Activated CD8-positive, alpha-beta T cell treated with anti-CD3 and anti-CD28 coated beads for 36 hours (primary cell): Measurements from ENCODE around the gene SLF1. TPM values are rescaled to one million over a fixed set of nuclear protein-coding genes. Genes with fewer than 3 reads are reported as not detected.

Source experiments
- ATAC-seq: fragments of 200-7000 bp; cut with Tn5 transposase; one replicate; pipeline ENCODE4 v1.10.0; 2021; ENCODE audit warnings: mild to moderate bottlenecking, moderate library complexity
- CTCF ChIA-PET: fragments of 350-600 bp; sonication (Branson Sonifier 250); formaldehyde crosslinking; loops from one replicate; lab custom pipeline; 2021; ENCODE audit warnings: antibody characterized with exemption; lab: Charles Lee
- POLR2A ChIA-PET: fragments of 350-600 bp; sonication (Branson Sonifier 250); formaldehyde crosslinking; loops from one replicate; lab custom pipeline; 2021; ENCODE audit warnings: antibody characterized with exemption; lab: Charles Lee
- DNase-seq: peaks from one replicate; pipeline ENCODE4 v3.0.0-alpha.2; 2020
- H3K27ac Mint-ChIP-seq: one replicate; pipeline ENCODE4 v1.8.0; 2021; ENCODE audit warnings: mild to moderate bottlenecking, mixed read lengths
- H3K27me3 Mint-ChIP-seq: one replicate; pipeline ENCODE4 v1.8.0; 2021; ENCODE audit warnings: mixed read lengths
- H3K36me3 Mint-ChIP-seq: one replicate; pipeline ENCODE4 v1.8.0; 2021; ENCODE audit warnings: low read depth, mixed read lengths
- H3K4me1 Mint-ChIP-seq: one replicate; pipeline ENCODE4 v1.8.0; 2021; ENCODE audit warnings: low read depth, mixed read lengths
- H3K4me3 Mint-ChIP-seq: one replicate; pipeline ENCODE4 v1.8.0; 2021; ENCODE audit warnings: mild to moderate bottlenecking, moderate library complexity, mixed read lengths
- H3K9me3 Mint-ChIP-seq: one replicate; pipeline ENCODE4 v1.8.0; 2021; ENCODE audit warnings: mixed read lengths
- CTCF ChIP-seq: fragments of 200-600 bp; IDR thresholded peaks from one replicate; pipeline ENCODE4 v1.8.0; 2022; ENCODE audit warnings: antibody characterized with exemption, mild to moderate bottlenecking
- intact Hi-C: fragments of 100-400 bp; cut with micrococcal nuclease; formaldehyde crosslinking; loops from one replicate; pipeline ENCODE4 v1.10.0; 2022
- total RNA-seq, 2 experiments: library from RNA; stranded (reverse); gene quantifications; one replicate each; pipeline ENCODE4 v1.2.3, GENCODE V29; 2021

SLF1 gene
- total RNA-seq, 2 experiments from 2014 or later = 11.5 to 14.5 TPM

DNA sequence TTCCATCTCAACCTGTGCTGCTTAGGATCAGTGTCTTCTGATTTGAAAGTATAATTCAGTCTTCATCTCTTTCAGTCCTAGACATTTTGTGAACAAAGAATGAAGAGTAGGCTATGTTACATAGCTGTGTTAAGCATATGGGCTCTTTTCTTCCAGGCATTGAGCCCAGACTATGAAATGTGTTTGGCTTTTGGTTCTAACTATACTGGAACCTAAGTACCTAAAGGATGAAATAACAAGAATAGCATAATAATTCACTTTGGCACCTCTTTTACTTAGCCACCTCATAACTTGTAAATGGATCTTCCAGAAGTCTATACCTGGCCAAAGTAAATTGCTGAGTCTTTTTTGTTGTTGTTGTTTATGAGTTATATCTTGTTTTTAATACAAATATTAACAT lies 71.4 kb downstream of the SLF1 start:
- H3K4me3 Mint-ChIP-seq = no peak overlapping the region
- POLR2A ChIA-PET = no interaction called here
- H3K27me3 Mint-ChIP-seq = no peaks in the 10 kb centered on the region
- DNase-seq = no peak
- CTCF ChIA-PET = no interaction called here
- peaks cover 2% of the 10 kb centered on the region for H3K4me1 Mint-ChIP-seq
- H3K9me3 Mint-ChIP-seq = no peaks in the 10 kb centered on the region
- H3K36me3 Mint-ChIP-seq = peaks cover 22% of the 10 kb centered on the region
- H3K27ac Mint-ChIP-seq = no peak overlapping the region
- intact Hi-C loops = loop anchor here (10.0 kb wide), 2 partner anchors 75 to 165 kb away; partner anchors contain the start of genes KIAA0825 and SLF1
- no peak for TF ChIP-seq CTCF
- no peak for ATAC-seq

GRCh38 chr5:94690778-94691177 lies 72.3 kb downstream of the SLF1 start:
- Mint-ChIP-seq H3K27me3 (no peaks in the 10 kb centered on the region), H3K27ac (no peak overlapping the region), H3K4me1 (peaks cover 2% of the 10 kb centered on the region), H3K36me3 (peaks cover 21% of the 10 kb centered on the region), H3K4me3 (no peak overlapping the region), H3K9me3 (no peaks in the 10 kb centered on the region)
- TF ChIP-seq CTCF = no peak
- DNase-seq (no peak), ATAC-seq (no peak)
- CTCF ChIA-PET = interaction anchor here (1.0 kb wide), 1 partner anchor 166 kb away, joined by 3 read pairs; no protein-coding TSS in a partner anchor
- POLR2A ChIA-PET = no interaction called here
- intact Hi-C loops = loop anchor here (10.0 kb wide), 1 partner anchor 76 kb away; the partner anchor contains the start of genes KIAA0825 and SLF1

DNA sequence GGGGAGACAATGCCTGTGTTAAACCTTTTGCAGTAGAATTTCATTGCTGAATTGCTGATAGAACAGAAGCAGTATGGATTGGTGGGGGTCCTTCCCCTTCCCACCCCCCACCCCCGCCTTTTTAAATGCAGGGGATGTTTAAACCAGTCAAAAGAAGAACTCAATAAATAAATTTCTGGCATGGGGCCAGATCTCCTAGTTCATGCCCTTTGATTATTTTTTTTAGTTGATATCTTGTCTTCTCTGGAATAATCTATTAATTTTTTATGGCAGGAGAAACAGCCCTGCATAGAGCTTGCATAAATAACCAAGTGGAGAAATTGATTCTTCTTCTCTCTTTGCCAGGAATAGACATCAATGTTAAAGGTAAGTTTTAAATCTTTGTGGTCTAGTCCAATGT lies 72.8 kb downstream of the SLF1 start:
- TF ChIP-seq CTCF = no peak
- Mint-ChIP-seq H3K27me3 (no peaks in the 10 kb centered on the region), H3K36me3 (peaks cover 18% of the 10 kb centered on the region), H3K27ac (no peak overlapping the region), H3K9me3 (no peaks in the 10 kb centered on the region), H3K4me1 (peaks cover 2% of the 10 kb centered on the region), H3K4me3 (no peak overlapping the region)
- intact Hi-C loops = loop anchor here (10.0 kb wide), 1 partner anchor 76 kb away; the partner anchor contains the start of genes KIAA0825 and SLF1
- ATAC-seq (no peak), DNase-seq (no peak)
- ChIA-PET POLR2A (no interaction called here), CTCF (interaction anchor here (1.0 kb wide), 1 partner anchor 166 kb away, joined by 3 read pairs; no protein-coding TSS in a partner anchor)

GRCh38 chr5:94691949-94692348 lies 73.5 kb downstream of the SLF1 start:
- no peak for ATAC-seq
- Mint-ChIP-seq H3K27ac (no peak overlapping the region), H3K4me1 (peaks cover 2% of the 10 kb centered on the region), H3K27me3 (no peaks in the 10 kb centered on the region), H3K4me3 (no peak overlapping the region), H3K9me3 (no peaks in the 10 kb centered on the region), H3K36me3 (peaks cover 18% of the 10 kb centered on the region)
- CTCF ChIA-PET = interaction anchor here (1.4 kb wide), 1 partner anchor 167 kb away, joined by 3 read pairs; no protein-coding TSS in a partner anchor
- TF ChIP-seq CTCF = no peak
- intact Hi-C loops = loop anchor here (10.0 kb wide), 1 partner anchor 77 kb away; the partner anchor contains the start of genes KIAA0825 and SLF1
- POLR2A ChIA-PET = no interaction called here
- no peak for DNase-seq

DNA sequence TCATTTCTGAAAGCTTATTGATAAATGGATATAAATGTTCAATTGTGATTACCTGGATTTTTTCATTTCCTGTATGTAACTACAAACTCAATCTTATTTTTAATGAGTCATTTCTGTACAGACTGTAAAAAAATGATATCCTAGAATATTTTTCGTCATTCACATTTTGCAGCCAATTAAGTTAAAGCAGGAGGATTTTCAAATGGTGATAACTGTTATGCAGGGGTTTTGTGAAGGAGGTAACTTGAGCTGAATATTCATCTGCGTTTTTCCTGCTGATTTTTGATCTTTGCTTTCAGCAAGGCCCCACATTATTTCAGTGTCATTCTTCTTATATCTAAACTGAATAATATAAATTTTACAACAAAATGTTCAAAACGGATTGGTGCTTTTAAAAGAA lies 74.1 kb downstream of the SLF1 start:
- Mint-ChIP-seq H3K36me3 (peaks cover 16% of the 10 kb centered on the region), H3K27ac (no peak overlapping the region), H3K4me3 (no peak overlapping the region), H3K27me3 (no peaks in the 10 kb centered on the region), H3K4me1 (peaks cover 2% of the 10 kb centered on the region), H3K9me3 (no peaks in the 10 kb centered on the region)
- DNase-seq (no peak), ATAC-seq (no peak)
- CTCF ChIA-PET = interaction anchor here (0.8 to 1.4 kb wide), 2 partner anchors 167 to 249 kb away, joined by 3 to 4 read pairs; no protein-coding TSS in a partner anchor
- intact Hi-C loops = loop anchor here (10.0 kb wide), 1 partner anchor 78 kb away; the partner anchor contains the start of genes KIAA0825 and SLF1
- TF ChIP-seq CTCF = no peak
- POLR2A ChIA-PET = no interaction called here
